ENCODE data around the gene GALNT2. TPM values are rescaled to one million over a fixed set of nuclear protein-coding genes. Genes with fewer than 3 reads are reported as not detected.

GALNT2 gene
- total and polyA plus RNA-seq, 2 of the 13 experiments (the other 11 are each of a cell fraction or from before 2014, with no cell fraction given) = 39.3 to 39.6 TPM

DNA sequence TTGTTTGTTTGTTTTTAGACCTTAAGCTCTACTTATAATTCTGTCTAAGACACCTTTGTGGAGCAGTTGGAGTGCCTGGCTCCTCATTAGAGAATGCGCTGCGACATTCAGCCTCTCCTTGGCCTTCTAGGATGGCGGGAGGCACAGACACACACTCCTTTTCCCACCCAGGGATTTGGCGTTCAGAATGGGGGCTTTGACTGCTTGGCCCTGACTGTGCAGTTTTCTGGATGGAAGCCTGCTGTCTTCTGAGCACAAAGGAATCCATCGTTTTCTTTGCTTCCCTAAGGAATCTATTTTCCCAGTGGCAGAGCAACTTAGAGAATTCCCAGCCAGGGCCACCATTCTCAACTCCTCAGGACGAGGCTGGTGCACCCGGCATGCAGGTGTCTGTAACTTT, 83.6 kb downstream of the GALNT2 start:
- Histone ChIP-seq H3K4me1 (ENCODE audit: insufficient read depth, low read length) (peaks cover 64% of the 10 kb centered on the region), H3K36me3 (replicated peaks in 1 of 2; ENCODE audit: control insufficient read depth in 1 of 2, insufficient read depth in 2 of 2, low read length in 2 of 2) (peaks cover 0 to 1% of the 10 kb centered on the region in 2 experiments; a peak in 1 of 5 replicates), H2AFZ (ENCODE audit: low read length) (no peak overlapping the region), H3K27me3 (ENCODE audit: control insufficient read depth in 1 of 2, insufficient read depth in 2 of 2, low read length in 2 of 2) (no peaks in the 10 kb centered on the region), H3K79me2 (ENCODE audit: insufficient read depth, low read length) (peaks cover 11% of the 10 kb centered on the region), H3K4me2 (ENCODE audit: low read depth, low read length) (no peak overlapping the region), H3K9ac (ENCODE audit: insufficient read depth, low read depth, low read length) (no peak overlapping the region), H3K4me3 (replicated peaks in 1 of 3; ENCODE audit: insufficient read depth in 1 of 3, low read depth in 2 of 3, low read length in 3 of 3) (no peak overlapping the region), H3K9me3 (ENCODE audit: low read length) (no peaks in the 10 kb centered on the region), H4K20me1 (ENCODE audit: insufficient read depth, low read length) (no peaks in the 10 kb centered on the region), H3K27ac (ENCODE audit: extremely low read length, insufficient read depth, low read length) (no peak overlapping the region)
- no TSS peak for BruUV-seq (replicated peaks)
- intact Hi-C loops (cut with micrococcal nuclease; ENCODE audit: unreplicated experiment) = no loop called here
- ATAC-seq (no peak), FAIRE-seq (no peak), DNase-seq (ENCODE audit: low spot score) (no peak)
- 95% methylated on average over 7 of the region's 7 CpGs for WGBS (ENCODE audit: low lambda C conversion rate)
- CTCF ChIA-PET (ENCODE audit: low intra/inter-chr PET ratio, low total read pairs) = no interaction called here
- in situ Hi-C loops (cut with HindIII; ENCODE audit: extremely low pct_ligation_motif_present, low pct_unique_long_range_greater_than_20kb) = no loop called here
- POLR2A ChIA-PET = no interaction called here
- TF ChIP-seq, protein P1, sequence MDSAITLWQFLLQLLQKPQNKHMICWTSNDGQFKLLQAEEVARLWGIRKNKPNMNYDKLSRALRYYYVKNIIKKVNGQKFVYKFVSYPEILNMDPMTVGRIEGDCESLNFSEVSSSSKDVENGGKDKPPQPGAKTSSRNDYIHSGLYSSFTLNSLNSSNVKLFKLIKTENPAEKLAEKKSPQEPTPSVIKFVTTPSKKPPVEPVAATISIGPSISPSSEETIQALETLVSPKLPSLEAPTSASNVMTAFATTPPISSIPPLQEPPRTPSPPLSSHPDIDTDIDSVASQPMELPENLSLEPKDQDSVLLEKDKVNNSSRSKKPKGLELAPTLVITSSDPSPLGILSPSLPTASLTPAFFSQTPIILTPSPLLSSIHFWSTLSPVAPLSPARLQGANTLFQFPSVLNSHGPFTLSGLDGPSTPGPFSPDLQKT (CRISPR knock-in tag; IDR thresholded peaks at IDR 0.05; ENCODE audit: borderline replicate concordance) = no peak
- TF ChIP-seq ETV5 (CRISPR knock-in tag; IDR thresholded peaks at IDR 0.05; ENCODE audit: borderline replicate concordance) (no peak), ETV6 (CRISPR knock-in tag; conservative IDR thresholded peaks at IDR 0.05) (no peak), SP1 (IDR thresholded peaks at IDR 0.05) (no peak), SP1 (CRISPR knock-in tag; IDR thresholded peaks at IDR 0.05) (no peak), CHD4 (IDR thresholded peaks at IDR 0.05; ENCODE audit: borderline replicate concordance, low read length) (no peak), TGIF2 (CRISPR knock-in tag; IDR thresholded peaks at IDR 0.05) (no peak)
- TF ChIP-seq, protein P2, sequence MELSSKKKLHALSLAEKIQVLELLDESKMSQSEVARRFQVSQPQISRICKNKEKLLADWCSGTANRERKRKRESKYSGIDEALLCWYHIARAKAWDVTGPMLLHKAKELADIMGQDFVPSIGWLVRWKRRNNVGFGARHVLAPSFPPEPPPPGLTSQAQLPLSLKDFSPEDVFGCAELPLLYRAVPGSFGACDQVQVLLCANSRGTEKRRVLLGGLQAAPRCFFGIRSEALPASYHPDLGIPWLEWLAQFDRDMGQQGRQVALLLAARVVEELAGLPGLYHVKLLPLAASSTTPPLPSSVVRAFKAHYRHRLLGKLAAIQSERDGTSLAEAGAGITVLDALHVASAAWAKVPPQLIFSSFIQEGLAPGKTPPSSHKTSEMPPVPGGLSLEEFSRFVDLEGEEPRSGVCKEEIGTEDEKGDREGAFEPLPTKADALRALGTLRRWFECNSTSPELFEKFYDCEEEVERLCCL (CRISPR knock-in tag; IDR thresholded peaks at IDR 0.05; ENCODE audit: borderline replicate concordance) = no peak
- TF ChIP-seq, protein P3, sequence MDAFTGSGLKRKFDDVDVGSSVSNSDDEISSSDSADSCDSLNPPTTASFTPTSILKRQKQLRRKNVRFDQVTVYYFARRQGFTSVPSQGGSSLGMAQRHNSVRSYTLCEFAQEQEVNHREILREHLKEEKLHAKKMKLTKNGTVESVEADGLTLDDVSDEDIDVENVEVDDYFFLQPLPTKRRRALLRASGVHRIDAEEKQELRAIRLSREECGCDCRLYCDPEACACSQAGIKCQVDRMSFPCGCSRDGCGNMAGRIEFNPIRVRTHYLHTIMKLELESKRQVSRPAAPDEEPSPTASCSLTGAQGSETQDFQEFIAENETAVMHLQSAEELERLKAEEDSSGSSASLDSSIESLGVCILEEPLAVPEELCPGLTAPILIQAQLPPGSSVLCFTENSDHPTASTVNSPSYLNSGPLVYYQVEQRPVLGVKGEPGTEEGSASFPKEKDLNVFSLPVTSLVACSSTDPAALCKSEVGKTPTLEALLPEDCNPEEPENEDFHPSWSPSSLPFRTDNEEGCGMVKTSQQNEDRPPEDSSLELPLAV (CRISPR knock-in tag; conservative IDR thresholded peaks at IDR 0.05; ENCODE audit: low read depth) = no peak
- TF ChIP-seq, protein P4, sequence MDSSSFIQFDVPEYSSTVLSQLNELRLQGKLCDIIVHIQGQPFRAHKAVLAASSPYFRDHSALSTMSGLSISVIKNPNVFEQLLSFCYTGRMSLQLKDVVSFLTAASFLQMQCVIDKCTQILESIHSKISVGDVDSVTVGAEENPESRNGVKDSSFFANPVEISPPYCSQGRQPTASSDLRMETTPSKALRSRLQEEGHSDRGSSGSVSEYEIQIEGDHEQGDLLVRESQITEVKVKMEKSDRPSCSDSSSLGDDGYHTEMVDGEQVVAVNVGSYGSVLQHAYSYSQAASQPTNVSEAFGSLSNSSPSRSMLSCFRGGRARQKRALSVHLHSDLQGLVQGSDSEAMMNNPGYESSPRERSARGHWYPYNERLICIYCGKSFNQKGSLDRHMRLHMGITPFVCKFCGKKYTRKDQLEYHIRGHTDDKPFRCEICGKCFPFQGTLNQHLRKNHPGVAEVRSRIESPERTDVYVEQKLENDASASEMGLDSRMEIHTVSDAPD (CRISPR knock-in tag; IDR thresholded peaks at IDR 0.05) = no peak
- TF ChIP-seq, protein P5, sequence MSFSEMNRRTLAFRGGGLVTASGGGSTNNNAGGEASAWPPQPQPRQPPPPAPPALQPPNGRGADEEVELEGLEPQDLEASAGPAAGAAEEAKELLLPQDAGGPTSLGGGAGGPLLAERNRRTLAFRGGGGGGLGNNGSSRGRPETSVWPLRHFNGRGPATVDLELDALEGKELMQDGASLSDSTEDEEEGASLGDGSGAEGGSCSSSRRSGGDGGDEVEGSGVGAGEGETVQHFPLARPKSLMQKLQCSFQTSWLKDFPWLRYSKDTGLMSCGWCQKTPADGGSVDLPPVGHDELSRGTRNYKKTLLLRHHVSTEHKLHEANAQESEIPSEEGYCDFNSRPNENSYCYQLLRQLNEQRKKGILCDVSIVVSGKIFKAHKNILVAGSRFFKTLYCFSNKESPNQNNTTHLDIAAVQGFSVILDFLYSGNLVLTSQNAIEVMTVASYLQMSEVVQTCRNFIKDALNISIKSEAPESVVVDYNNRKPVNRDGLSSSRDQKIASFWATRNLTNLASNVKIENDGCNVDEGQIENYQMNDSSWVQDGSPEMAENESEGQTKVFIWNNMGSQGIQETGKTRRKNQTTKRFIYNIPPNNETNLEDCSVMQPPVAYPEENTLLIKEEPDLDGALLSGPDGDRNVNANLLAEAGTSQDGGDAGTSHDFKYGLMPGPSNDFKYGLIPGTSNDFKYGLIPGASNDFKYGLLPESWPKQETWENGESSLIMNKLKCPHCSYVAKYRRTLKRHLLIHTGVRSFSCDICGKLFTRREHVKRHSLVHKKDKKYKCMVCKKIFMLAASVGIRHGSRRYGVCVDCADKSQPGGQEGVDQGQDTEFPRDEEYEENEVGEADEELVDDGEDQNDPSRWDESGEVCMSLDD (CRISPR knock-in tag; IDR thresholded peaks at IDR 0.05; ENCODE audit: borderline replicate concordance) = no peak
- TF ChIP-seq, protein P6, sequence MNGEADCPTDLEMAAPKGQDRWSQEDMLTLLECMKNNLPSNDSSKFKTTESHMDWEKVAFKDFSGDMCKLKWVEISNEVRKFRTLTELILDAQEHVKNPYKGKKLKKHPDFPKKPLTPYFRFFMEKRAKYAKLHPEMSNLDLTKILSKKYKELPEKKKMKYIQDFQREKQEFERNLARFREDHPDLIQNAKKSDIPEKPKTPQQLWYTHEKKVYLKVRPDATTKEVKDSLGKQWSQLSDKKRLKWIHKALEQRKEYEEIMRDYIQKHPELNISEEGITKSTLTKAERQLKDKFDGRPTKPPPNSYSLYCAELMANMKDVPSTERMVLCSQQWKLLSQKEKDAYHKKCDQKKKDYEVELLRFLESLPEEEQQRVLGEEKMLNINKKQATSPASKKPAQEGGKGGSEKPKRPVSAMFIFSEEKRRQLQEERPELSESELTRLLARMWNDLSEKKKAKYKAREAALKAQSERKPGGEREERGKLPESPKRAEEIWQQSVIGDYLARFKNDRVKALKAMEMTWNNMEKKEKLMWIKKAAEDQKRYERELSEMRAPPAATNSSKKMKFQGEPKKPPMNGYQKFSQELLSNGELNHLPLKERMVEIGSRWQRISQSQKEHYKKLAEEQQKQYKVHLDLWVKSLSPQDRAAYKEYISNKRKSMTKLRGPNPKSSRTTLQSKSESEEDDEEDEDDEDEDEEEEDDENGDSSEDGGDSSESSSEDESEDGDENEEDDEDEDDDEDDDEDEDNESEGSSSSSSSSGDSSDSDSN (CRISPR knock-in tag; IDR thresholded peaks at IDR 0.05) = no peak

Data from HepG2 (cell line).